Thoracic aorta (tissue), 2 donors: Measurements from ENCODE around the gene PIK3AP1. TPM values are rescaled to one million over a fixed set of nuclear protein-coding genes. Genes with fewer than 3 reads are reported as not detected.
"Not testable (repeated sequence)": the region's sequence is repeated elsewhere in the genome, so short reads cannot be mapped to it uniquely, and the experiment has no call there.

Experiments
- ATAC-seq: fragments of 150-250 bp; one replicate; pipeline ENCODE4 v1.8.0; 2017; ENCODE audit warnings: low read depth; ENCODE audit not compliant: insufficient number of reproducible peaks, low FRiP score
- DNase-seq: peaks from one replicate; pipeline ENCODE4 v3.0.0-alpha.2; 2020; ENCODE audit warnings: low spot score
- H3K27ac ChIP-seq, 2 donors: fragments of 200-600 bp; sonication (generic); 1 replicate in 1 of 2; 2 replicates in 1 of 2; pipeline ENCODE4 v1.5.1; 2016; ENCODE audit warnings: mild to moderate bottlenecking in 2 of 2, moderate library complexity in 2 of 2
- H3K27me3 ChIP-seq: fragments of 200-600 bp; sonication (generic); replicated peaks from 2 replicates; pipeline ENCODE4 v1.6.0; 2016; ENCODE audit warnings: mild to moderate bottlenecking; ENCODE audit not compliant: insufficient read depth
- H3K36me3 ChIP-seq: fragments of 200-600 bp; sonication (generic); one replicate; pipeline ENCODE4 v1.5.1; 2016
- H3K4me1 ChIP-seq, 2 donors: fragments of 200-600 bp; sonication (generic); 1 replicate in 1 of 2; 2 replicates in 1 of 2; pipeline versions ENCODE4 v1.5.1 to v1.6.0; 2016; ENCODE audit warnings: low read depth in 2 of 2, mild to moderate bottlenecking in 1 of 2; ENCODE audit not compliant: control insufficient read depth in 1 of 2
- H3K4me3 ChIP-seq: fragments of 200-600 bp; sonication (generic); 2 replicates; pipeline ENCODE4 v1.5.1; 2016; ENCODE audit warnings: mild to moderate bottlenecking
- H3K9me3 ChIP-seq: fragments of 200-600 bp; sonication (generic); 2 replicates; pipeline ENCODE4 v1.5.1; 2016
- CTCF ChIP-seq: fragments of 200-600 bp; sonication (generic); IDR thresholded peaks from one replicate; pipeline ENCODE4 v1.5.1; 2019; ENCODE audit warnings: antibody characterized with exemption
- total RNA-seq, 2 donors: library from RNA; depleted of rRNA; stranded (reverse); fragments of >200 nt; gene quantifications; one replicate each; pipeline versions ENCODE4 v1.1.0 to v1.2.3, GENCODE V29; 2016

The PIK3AP1 gene
- total RNA-seq, 2 donors from 2014 or later, result 20.2 to 23.6 TPM

DNA sequence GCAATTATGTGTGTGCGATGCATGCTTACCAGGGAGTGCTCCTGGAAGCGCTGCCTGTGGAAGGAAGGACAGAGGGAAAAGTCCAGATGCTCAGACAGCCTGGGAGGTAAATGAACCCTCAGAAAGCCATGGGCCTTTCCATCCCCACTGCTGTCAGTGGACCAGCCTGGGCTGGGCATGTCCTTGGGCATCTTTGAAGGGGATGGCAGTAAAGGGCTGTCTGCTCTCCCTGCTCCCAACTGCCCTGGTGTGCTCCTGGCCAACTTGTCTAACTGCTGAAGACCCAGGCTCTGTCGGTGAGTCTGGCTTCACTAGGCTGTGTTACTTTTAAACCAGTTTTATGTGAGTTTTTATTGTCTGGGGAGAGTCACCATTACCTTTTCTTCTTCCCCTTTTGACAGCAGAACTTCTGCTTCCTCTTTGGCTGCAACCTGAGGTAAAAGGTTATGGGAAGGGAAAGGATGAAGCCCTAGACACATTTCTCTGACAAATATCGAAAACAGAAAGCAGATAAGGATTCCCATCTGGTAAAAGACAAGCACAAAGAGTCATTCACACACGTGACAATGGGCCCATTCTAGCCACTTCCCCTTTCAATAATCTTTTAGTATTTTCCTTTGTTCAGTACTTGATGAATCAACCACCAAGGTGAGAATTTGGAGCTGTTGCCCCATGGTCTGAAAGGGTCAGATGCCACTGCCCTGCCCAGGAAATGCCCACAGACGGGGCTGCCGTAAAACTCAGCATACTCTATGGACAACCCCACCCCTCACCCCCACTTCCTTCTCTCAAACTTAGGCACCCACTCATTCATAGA is 27.6 kb upstream of the PIK3AP1 start:
- DNase-seq (no peak), ATAC-seq (no peak)
- Histone ChIP-seq H3K36me3 (no peaks in the 10 kb centered on the region), H3K27me3 (no peaks in the 10 kb centered on the region), H3K4me3 (no peak overlapping the region), H3K4me1 (no peaks in the 10 kb centered on the region), H3K27ac (no peak overlapping the region), H3K9me3 (no peaks in the 10 kb centered on the region)
- no peak for TF ChIP-seq CTCF

- ATAC-seq (no peak), DNase-seq (no peak)
- H3K4me3 ChIP-seq, result no peak overlapping the region
- no peaks in the 10 kb centered on the region for H3K27me3 ChIP-seq
- no peaks in the 10 kb centered on the region for H3K9me3 ChIP-seq
- H3K4me1 ChIP-seq, result no peaks in the 10 kb centered on the region
- no peak overlapping the region for H3K27ac ChIP-seq
- H3K36me3 ChIP-seq, result no peaks in the 10 kb centered on the region
- TF ChIP-seq CTCF, result no peak
Observed at GRCh38 chr10:96746503-96746902, 26.2 kb upstream of the PIK3AP1 start.

DNA sequence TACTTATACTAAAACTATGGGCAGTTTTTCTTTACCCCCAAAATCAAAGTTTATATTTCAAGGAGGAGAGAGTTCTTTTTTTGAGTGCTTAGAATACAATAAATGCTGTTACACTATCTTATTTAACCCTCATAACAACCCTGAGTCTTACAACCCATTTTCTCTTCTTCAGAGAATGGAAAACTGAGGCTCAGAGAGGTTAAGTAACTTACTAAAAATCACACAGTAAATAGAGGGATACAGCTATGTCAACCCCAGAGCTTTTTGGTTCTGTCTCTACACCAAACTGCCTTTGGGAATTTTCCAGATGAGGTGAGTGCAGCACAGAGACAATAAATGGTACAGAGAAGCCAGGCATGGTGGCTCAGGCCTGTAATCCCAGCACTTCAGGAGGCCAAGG is 25.6 kb upstream of the PIK3AP1 start:
- H3K27me3 ChIP-seq, result no peaks in the 10 kb centered on the region
- no peak for TF ChIP-seq CTCF
- H3K4me3 ChIP-seq, result no peak overlapping the region
- no peaks in the 10 kb centered on the region for H3K36me3 ChIP-seq
- H3K9me3 ChIP-seq, result no peaks in the 10 kb centered on the region
- no peak for ATAC-seq
- DNase-seq, result no peak
- H3K27ac ChIP-seq, result no peak overlapping the region
- no peaks in the 10 kb centered on the region for H3K4me1 ChIP-seq

DNA sequence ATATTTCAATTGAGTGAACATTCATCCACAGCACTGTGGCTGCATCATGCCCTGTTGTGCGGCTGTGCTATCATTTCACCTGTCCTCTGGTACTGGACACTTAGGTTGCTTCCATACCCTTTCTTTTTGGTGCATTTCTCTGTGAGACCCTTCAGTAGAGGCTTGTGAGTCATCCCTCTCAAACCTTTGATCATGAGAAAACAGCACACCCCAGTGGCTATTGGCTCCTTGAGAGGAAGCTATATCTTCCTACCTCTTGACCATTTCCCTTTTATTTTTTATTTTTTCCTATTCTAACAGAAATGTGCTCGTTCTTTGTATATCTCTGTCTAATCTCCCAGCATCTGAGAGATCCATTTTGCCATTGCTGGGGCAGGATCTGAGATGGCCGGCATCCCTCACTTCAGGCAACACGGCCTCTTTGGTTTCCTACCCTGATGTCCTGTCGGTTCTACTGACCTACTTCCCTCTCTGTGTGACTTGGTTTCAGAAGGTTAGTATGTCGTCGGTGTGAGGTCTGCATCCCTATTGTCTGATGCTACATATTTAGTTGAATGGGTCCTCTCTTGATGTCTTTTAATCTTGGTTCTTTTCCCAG is 23.8 kb upstream of the PIK3AP1 start:
- Histone ChIP-seq H3K27ac (no peak overlapping the region), H3K9me3 (no peaks in the 10 kb centered on the region), H3K4me3 (no peak overlapping the region), H3K36me3 (no peaks in the 10 kb centered on the region), H3K27me3 (no peaks in the 10 kb centered on the region), H3K4me1 (no peaks in the 10 kb centered on the region)
- TF ChIP-seq CTCF, result no peak
- ATAC-seq, result no peak
- DNase-seq, result no peak

DNA sequence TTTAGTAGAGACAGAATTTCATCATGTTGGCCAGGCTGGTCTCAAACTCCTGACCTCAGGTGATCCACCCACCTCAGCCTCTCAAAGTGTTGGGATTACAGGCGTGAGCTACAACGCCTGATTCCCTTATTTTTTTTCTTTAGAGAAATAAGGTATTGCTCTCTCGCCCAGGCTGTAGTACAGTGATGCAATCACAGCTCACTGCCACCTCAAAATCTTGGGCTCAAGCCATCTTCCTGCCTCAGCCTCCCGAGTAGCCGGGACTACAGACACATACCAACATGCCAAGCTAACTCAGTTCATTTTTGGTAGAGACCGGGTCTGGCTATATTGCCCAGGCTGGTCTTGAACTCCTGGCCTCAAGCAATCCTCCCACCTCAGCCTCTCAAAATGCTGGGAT is 21.2 kb upstream of the PIK3AP1 start:
- ATAC-seq, result not testable (repeated sequence)

More for the DNA sequence above, 21.2 kb upstream of the PIK3AP1 start:
- H3K27me3 ChIP-seq, H3K36me3 ChIP-seq, H3K27ac ChIP-seq, DNase-seq, H3K4me3 ChIP-seq, H3K9me3 ChIP-seq, H3K4me1 ChIP-seq: not testable (repeated sequence)
